ENCODE measurements around the gene FAM3C. TPM values are rescaled to one million over a fixed set of nuclear protein-coding genes. Genes with fewer than 3 reads are reported as not detected.
A peak's percentile ranks its signal among the peaks of the same experiment; 100 is the strongest.

The FAM3C gene
- total and polyA plus RNA-seq, 2 experiments from 2014 or later: 33.9 to 60.3 TPM

- Histone ChIP-seq H3K27me3 (ENCODE audit: insufficient read depth) (no peaks in the 10 kb centered on the region), H3K79me2 (replicated peaks; ENCODE audit: insufficient read depth) (no peaks in the 10 kb centered on the region), H3K27ac (ENCODE audit: low read depth) (no peak overlapping the region), H3K4me1 (ENCODE audit: insufficient read depth) (no peaks in the 10 kb centered on the region), H3F3A (replicated peaks; ENCODE audit: low read depth) (no peaks in the 10 kb centered on the region), H3K4me2 (no peak overlapping the region), H4K20me1 (replicated peaks; ENCODE audit: insufficient read depth) (no peaks in the 10 kb centered on the region), H3K9me2 (ENCODE audit: insufficient read depth) (0 out of 2 replicates have a peak, but pooled peaks cover 8% of the 10 kb centered on the region), H3K36me3 (ENCODE audit: insufficient read depth) (no peaks in the 10 kb centered on the region), H2AFZ (peak overlapping the region; percentile 47), H3K4me3 (no peak overlapping the region)
- Mint-ChIP-seq H3K9me3 (no peaks in the 10 kb centered on the region; the same call in 2 of the 3 replicates), H3K4me1 (no peaks in the 10 kb centered on the region; the same call in 1 of the 3 replicates), H3K27ac (0 out of 2 replicates have a peak overlapping the region, but pooled peaks have one; percentile 8), H3K4me3 (no peak overlapping the region), H3K27me3 (ENCODE audit: insufficient read depth, low read depth, poor library complexity) (peaks cover 4% of the 10 kb centered on the region), H3K36me3 (ENCODE audit: low read depth) (no peaks in the 10 kb centered on the region)
- TF ChIP-seq ZNF331 (CRISPR knock-in tag; IDR thresholded peaks at IDR 0.05; ENCODE audit: low read depth) (no peak), ZNF462 (CRISPR knock-in tag; IDR thresholded peaks at IDR 0.05) (no peak), ZNF114 (CRISPR knock-in tag; IDR thresholded peaks at IDR 0.05) (no peak), CTCF (conservative IDR thresholded peaks at IDR 0.05; ENCODE audit: low read depth in 2 of 2) (no peak), EZH2phosphoT487 (IDR thresholded peaks at IDR 0.05; ENCODE audit: unreplicated experiment) (no peak), STAT1 (IDR thresholded peaks at IDR 0.05; ENCODE audit: unreplicated experiment) (no peak), EZH2 (IDR thresholded peaks at IDR 0.05; ENCODE audit: low read depth, unreplicated experiment) (no peak), NANOG (IDR thresholded peaks at IDR 0.05; ENCODE audit: borderline replicate concordance) (no peak), POLR2AphosphoS5 (IDR thresholded peaks at IDR 0.05; ENCODE audit: low read depth) (no peak), JUNB (IDR thresholded peaks at IDR 0.05; ENCODE audit: unreplicated experiment) (no peak), ETS1 (IDR thresholded peaks at IDR 0.05) (no peak), REST (IDR thresholded peaks at IDR 0.05; ENCODE audit: unreplicated experiment) (no peak), CREB1 (CRISPR knock-in tag; IDR thresholded peaks at IDR 0.05; ENCODE audit: low read depth) (no peak)
- no peak for DNase-seq (ENCODE audit: low spot score)
- no peak for ATAC-seq
Measured at GRCh38 chr7:121313220-121313792, 82.8 kb downstream of the FAM3C start.

All from GM23338 (cell line).